WI38 (cell line): ENCODE results near the gene GALNT2.

Source experiments
- H3K4me3 ChIP-seq: 2 replicates; pipeline ENCODE4 v1.5.1; 2011; ENCODE audit warnings: low read depth, mild to moderate bottlenecking, control low read depth, low read length
- CTCF ChIP-seq: IDR thresholded peaks from 2 replicates; pipeline ENCODE4 v1.5.1; 2012; ENCODE audit warnings: low read depth, mild to moderate bottlenecking, control low read depth, low read length

Gene GALNT2

GRCh38 chr1:230131457-230131856, 64.4 kb downstream of the GALNT2 start:
- TF ChIP-seq CTCF = no peak
- H3K4me3 ChIP-seq = no peak overlapping the region

GRCh38 chr1:230132758-230133157, 65.7 kb downstream of the GALNT2 start:
- H3K4me3 ChIP-seq = no peak overlapping the region
- no peak for TF ChIP-seq CTCF

- TF ChIP-seq CTCF = no peak
These were observed 68.7 kb downstream of the GALNT2 start for GRCh38 chr1:230135726-230136125.

GRCh38 chr1:230136453-230137336, 69.7 kb downstream of the GALNT2 start:
- H3K4me3 ChIP-seq = no peak overlapping the region
- TF ChIP-seq CTCF = no peak

More at GRCh38 chr1:230135726-230136125, 68.7 kb downstream of the GALNT2 start:
- H3K4me3 ChIP-seq = no peak overlapping the region

GRCh38 chr1:230137337-230137815, 70.3 kb downstream of the GALNT2 start:
- no peak overlapping the region for H3K4me3 ChIP-seq
- no peak for TF ChIP-seq CTCF

GRCh38 chr1:230138561-230139239, 71.7 kb downstream of the GALNT2 start:
- no peak for TF ChIP-seq CTCF
- H3K4me3 ChIP-seq = no peak overlapping the region

- H3K4me3 ChIP-seq = no peak overlapping the region
These were observed 72.3 kb downstream of the GALNT2 start for GRCh38 chr1:230139315-230139714.

More at GRCh38 chr1:230139315-230139714, 72.3 kb downstream of the GALNT2 start:
- TF ChIP-seq CTCF = no peak
